ENCODE measurements around the gene ANAPC7. TPM values are rescaled to one million over a fixed set of nuclear protein-coding genes. Genes with fewer than 3 reads are reported as not detected.
"Not testable (repeated sequence)": the region's sequence is repeated elsewhere in the genome, so short reads cannot be mapped to it uniquely, and the experiment has no call there.

ANAPC7 gene, protein sequence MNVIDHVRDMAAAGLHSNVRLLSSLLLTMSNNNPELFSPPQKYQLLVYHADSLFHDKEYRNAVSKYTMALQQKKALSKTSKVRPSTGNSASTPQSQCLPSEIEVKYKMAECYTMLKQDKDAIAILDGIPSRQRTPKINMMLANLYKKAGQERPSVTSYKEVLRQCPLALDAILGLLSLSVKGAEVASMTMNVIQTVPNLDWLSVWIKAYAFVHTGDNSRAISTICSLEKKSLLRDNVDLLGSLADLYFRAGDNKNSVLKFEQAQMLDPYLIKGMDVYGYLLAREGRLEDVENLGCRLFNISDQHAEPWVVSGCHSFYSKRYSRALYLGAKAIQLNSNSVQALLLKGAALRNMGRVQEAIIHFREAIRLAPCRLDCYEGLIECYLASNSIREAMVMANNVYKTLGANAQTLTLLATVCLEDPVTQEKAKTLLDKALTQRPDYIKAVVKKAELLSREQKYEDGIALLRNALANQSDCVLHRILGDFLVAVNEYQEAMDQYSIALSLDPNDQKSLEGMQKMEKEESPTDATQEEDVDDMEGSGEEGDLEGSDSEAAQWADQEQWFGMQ
- 49.6 TPM for total RNA-seq
- polyA plus RNA-seq (ENCODE audit: insufficient read depth in 1 of 8, insufficient read length in 8 of 8, low replicate concordance in 1 of 8) = 10 to 100 TPM; 46.2 to 79.7 (median 59.0) TPM
- long read RNA-seq, donor 1, partial matches to known transcripts = 0 of 4 reads
- long read RNA-seq, donor 1, other reads (novel, unspliced or antisense) = 0 of 4 reads
- long read RNA-seq, donor 2, partial matches to known transcripts = 0 of 1 reads
- long read RNA-seq, donor 2, other reads (novel, unspliced or antisense) = 0 of 1 reads
- long read RNA-seq, donor 3, partial matches to known transcripts = 0 of 6 reads
- long read RNA-seq, donor 3, other reads (novel, unspliced or antisense) = 0 of 6 reads
- long read RNA-seq, donor 4, transcript ANAPC7-203 (11 exons, 3,045 nt) = major isoform, 6 of 9 reads
- long read RNA-seq, donor 4, partial matches to known transcripts = 0 of 9 reads
- long read RNA-seq, donor 4, other reads (novel, unspliced or antisense) = 0 of 9 reads
- long read RNA-seq, donor 5, transcript ANAPC7-203 (11 exons, 3,045 nt) = major isoform, 6 of 18 reads
- long read RNA-seq, donor 5, partial matches to known transcripts = 11 of 18 reads
- long read RNA-seq, donor 5, other reads (novel, unspliced or antisense) = 0 of 18 reads
- long read RNA-seq, donor 6, transcript ANAPC7-203 (11 exons, 3,045 nt) = major isoform, 8 of 15 reads
- long read RNA-seq, donor 6, partial matches to known transcripts = 0 of 15 reads
- long read RNA-seq, donor 6, other reads (novel, unspliced or antisense) = 0 of 15 reads
- long read RNA-seq, donor 7, transcript ANAPC7-203 (11 exons, 3,045 nt) = major isoform, 8 of 9 reads
- long read RNA-seq, donor 7, partial matches to known transcripts = 0 of 9 reads
- long read RNA-seq, donor 7, other reads (novel, unspliced or antisense) = 0 of 9 reads
- long read RNA-seq, donor 8, partial matches to known transcripts = 0 of 7 reads
- long read RNA-seq, donor 8, other reads (novel, unspliced or antisense) = 0 of 7 reads
- long read RNA-seq, donor 9, partial matches to known transcripts = 0 of 6 reads
- long read RNA-seq, donor 9, other reads (novel, unspliced or antisense) = 0 of 6 reads
- long read RNA-seq, donor 10, transcript ANAPC7-203 (11 exons, 3,045 nt) = major isoform, 13 of 18 reads
- long read RNA-seq, donor 10, partial matches to known transcripts = 0 of 18 reads
- long read RNA-seq, donor 10, other reads (novel, unspliced or antisense) = 0 of 18 reads
- long read RNA-seq, donor 11, partial matches to known transcripts = 0 of 5 reads
- long read RNA-seq, donor 11, other reads (novel, unspliced or antisense) = 0 of 5 reads

DNA sequence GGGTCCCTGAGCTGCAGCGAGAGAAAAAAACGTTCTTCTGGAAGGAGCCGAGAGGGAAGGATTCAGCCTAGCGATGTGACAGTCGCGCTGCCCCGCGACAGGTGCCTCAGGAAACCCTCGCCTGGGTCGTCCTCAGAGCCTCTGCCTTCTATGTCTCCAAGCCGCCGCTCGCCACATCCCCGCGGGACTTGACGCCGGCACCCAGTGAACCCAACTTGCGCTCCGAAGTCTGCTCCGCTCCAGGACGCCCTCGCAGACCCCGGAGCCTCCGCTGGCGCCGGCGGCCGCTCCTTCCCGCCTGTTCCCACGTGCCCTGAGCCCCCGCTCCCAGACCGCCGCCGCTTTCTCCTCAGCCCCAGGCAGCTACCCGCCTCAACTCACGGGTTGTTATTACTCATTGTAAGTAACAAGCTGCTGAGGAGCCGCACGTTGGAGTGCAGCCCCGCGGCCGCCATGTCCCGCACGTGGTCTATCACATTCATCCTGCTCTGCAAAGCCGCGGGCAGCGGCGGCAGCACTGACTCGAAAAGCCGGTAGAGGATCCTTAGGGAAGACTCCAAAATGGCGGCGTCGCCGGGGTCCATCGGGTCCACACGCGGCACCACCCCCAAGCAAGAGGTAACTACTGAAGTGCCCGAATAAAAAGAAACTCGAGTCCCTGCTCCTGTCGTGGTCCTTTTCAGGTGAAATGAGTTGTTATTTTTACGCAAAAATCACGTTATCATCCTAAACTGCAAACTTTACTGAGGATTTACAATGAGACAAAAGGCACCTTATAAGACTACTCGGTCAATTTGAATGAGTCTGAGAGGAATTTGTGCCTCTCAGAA lies at the start of gene ANAPC7:
TSS of gene ANAPC7 (minus strand) at position 563 of the 830 bp plus-strand sequence. CDS start at position 482, 81 bp downstream.
- peaks cover 12% of the 10 kb centered on the region for H3K4me1 ChIP-seq (ENCODE audit: control insufficient read depth, insufficient read depth, low read length)
- peaks cover 16% of the 10 kb centered on the region for H3K36me3 ChIP-seq (ENCODE audit: control insufficient read depth, insufficient read depth, low read length)
- no peaks in the 10 kb centered on the region for H3K27me3 ChIP-seq (ENCODE audit: control insufficient read depth, insufficient read depth, low read length)
- WGBS (ENCODE audit: insufficient coverage) = under 1% methylated on average over 49 of the region's 62 CpGs
- peak within 1 kb of the TSS; percentile 98 for H3K4me3 ChIP-seq (ENCODE audit: low read length)
- H3K9me3 ChIP-seq (replicated peaks; ENCODE audit: control insufficient read depth, low read depth, low read length) = no peaks in the 10 kb centered on the region
- peak; percentile 95 for DNase-seq
- H3K27ac ChIP-seq (ENCODE audit: low read length) = peak within 1 kb of the TSS; percentile 91

DNA sequence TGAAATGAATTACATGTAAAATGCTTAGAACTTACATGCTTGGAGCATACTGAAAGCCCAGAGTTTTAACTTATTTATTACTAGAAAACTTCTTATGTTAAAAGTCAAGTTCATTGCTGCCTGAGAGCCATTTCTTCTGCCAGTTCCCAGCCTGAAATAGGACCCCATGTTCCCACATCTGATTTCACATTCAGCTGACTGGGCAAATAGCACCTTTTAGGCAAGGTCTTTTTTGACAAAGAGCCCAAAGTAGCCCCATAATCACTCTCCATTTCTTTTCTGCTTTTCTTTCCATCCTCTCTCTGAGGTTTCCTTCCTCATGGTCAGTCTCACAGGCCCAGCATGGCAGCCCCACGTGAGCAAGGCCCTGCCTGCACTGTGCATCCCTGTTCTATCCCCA lies 47.8 kb upstream of the ANAPC7 start:
- peaks cover 19% of the 10 kb centered on the region for H3K36me3 ChIP-seq (ENCODE audit: control insufficient read depth, insufficient read depth, low read length)
- no peaks in the 10 kb centered on the region for H3K9me3 ChIP-seq (replicated peaks; ENCODE audit: control insufficient read depth, low read depth, low read length)
- H3K27me3 ChIP-seq (ENCODE audit: control insufficient read depth, insufficient read depth, low read length) = no peaks in the 10 kb centered on the region
- WGBS (ENCODE audit: insufficient coverage) = no CpG with 5 or more reads among the region's 1 CpG
- no peak overlapping the region for H3K27ac ChIP-seq (ENCODE audit: low read length)
- no peak for DNase-seq
- H3K4me1 ChIP-seq (ENCODE audit: control insufficient read depth, insufficient read depth, low read length) = peaks cover 6% of the 10 kb centered on the region
- H3K4me3 ChIP-seq (ENCODE audit: low read length) = no peak overlapping the region

DNA sequence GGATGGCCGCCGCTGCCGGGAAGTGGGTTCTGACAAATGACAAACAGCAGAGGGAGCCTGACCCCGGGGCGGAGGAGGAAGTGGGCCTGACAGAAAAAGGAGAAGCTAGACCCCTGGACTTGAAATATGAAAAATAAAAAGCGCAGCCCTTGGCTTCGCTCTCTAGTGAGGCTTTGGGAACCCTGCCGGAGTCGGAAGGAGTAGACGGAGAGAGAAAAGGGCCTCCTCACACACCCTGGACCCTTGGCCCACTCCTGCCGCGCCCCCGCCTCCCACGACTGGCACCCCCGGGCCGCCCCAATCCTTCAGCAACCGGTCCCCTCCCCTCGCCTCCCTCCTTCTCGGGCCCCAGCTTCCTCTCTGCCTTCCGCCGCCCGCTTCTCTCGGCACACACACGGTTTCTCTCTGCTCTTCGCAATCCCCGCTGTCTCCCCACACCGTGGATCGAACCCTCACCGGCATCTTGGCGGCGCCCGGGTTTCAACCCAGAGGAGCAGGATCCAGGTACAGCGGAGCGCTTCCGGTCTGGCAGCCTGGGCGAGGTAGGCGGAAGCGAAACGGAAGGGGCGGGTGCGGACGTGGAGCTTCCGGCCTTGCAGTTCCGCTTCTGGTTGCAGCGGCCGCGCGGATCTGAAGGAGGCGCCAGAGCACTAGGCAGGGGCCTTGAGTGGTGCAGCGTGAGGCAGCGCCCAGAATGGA lies 46.4 kb upstream of the ANAPC7 start, which contains the start of gene ARPC3:
TSS of gene ARPC3 (minus strand) at position 539 of the 699 bp plus-strand sequence. CDS start at position 462, 77 bp downstream.
- Histone ChIP-seq H3K9me3 (replicated peaks; ENCODE audit: control insufficient read depth, low read depth, low read length) (no peaks in the 10 kb centered on the region), H3K36me3 (ENCODE audit: control insufficient read depth, insufficient read depth, low read length) (peaks cover 13% of the 10 kb centered on the region), H3K27ac (ENCODE audit: low read length) (peak within 1 kb of the TSS; percentile 98), H3K4me1 (ENCODE audit: control insufficient read depth, insufficient read depth, low read length) (peaks cover 6% of the 10 kb centered on the region), H3K27me3 (ENCODE audit: control insufficient read depth, insufficient read depth, low read length) (no peaks in the 10 kb centered on the region), H3K4me3 (ENCODE audit: low read length) (peak within 1 kb of the TSS; percentile 74)
- DNase-seq = peak; percentile 98
- 0% methylated on average over 41 of the region's 51 CpGs for WGBS (ENCODE audit: insufficient coverage)

DNA sequence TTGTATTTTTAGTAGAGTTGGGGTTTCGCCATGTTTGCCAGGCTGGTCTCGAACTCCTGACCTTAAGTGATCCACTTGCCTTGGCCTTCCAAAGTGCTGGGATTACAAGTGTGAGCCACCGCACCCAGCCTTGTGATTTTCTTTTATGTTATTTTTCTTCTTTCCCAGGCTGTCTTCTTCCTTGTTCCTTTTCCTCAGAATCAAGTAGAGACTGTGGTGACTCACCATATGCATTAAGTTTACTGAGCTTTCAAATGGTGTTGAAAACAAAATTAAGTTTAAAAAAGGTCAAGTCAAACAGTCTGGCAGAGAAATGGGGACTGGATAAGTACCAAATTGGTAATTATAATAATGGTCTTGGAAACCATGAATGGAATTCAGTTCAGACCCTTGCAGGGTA lies 40.9 kb upstream of the ANAPC7 start:
- H3K27me3 ChIP-seq (ENCODE audit: control insufficient read depth, insufficient read depth, low read length) = no peaks in the 10 kb centered on the region
- H3K36me3 ChIP-seq (ENCODE audit: control insufficient read depth, insufficient read depth, low read length) = peaks cover 34% of the 10 kb centered on the region
- no peak overlapping the region for H3K4me3 ChIP-seq (ENCODE audit: low read length)
- DNase-seq = no peak
- no peaks in the 10 kb centered on the region for H3K9me3 ChIP-seq (replicated peaks; ENCODE audit: control insufficient read depth, low read depth, low read length)
- peaks cover 6% of the 10 kb centered on the region for H3K4me1 ChIP-seq (ENCODE audit: control insufficient read depth, insufficient read depth, low read length)
- H3K27ac ChIP-seq (ENCODE audit: low read length) = no peak overlapping the region
- 100% methylated on average over 1 of the region's 3 CpGs for WGBS (ENCODE audit: insufficient coverage)

DNA sequence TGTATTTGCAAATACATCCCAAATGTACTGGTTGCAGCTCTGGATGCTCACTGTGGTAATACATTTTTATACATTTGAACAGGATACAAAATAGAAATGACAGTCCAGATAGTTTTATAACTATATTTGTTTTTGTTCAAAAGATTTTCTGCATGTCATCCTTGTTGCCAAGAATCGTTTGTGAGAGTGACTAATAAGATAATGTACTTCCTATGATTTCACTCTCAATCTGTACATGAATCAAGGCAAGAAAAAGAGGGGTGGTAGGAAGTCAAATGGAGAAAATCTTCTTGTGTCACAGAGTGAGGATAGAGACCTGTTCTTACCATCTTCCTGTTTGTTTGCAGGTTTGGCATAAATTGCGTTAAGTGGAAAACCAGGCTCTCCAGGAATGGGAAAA lies 32.7 kb upstream of the ANAPC7 start:
- no peak for DNase-seq
- Histone ChIP-seq H3K4me3 (ENCODE audit: low read length) (no peak overlapping the region), H3K27me3 (ENCODE audit: control insufficient read depth, insufficient read depth, low read length) (no peaks in the 10 kb centered on the region), H3K4me1 (ENCODE audit: control insufficient read depth, insufficient read depth, low read length) (no peaks in the 10 kb centered on the region), H3K27ac (ENCODE audit: low read length) (no peak overlapping the region), H3K36me3 (ENCODE audit: control insufficient read depth, insufficient read depth, low read length) (peaks cover 41% of the 10 kb centered on the region), H3K9me3 (replicated peaks; ENCODE audit: control insufficient read depth, low read depth, low read length) (no peaks in the 10 kb centered on the region)
- WGBS (ENCODE audit: insufficient coverage) = no CpG with 5 or more reads among the region's 2 CpGs

DNA sequence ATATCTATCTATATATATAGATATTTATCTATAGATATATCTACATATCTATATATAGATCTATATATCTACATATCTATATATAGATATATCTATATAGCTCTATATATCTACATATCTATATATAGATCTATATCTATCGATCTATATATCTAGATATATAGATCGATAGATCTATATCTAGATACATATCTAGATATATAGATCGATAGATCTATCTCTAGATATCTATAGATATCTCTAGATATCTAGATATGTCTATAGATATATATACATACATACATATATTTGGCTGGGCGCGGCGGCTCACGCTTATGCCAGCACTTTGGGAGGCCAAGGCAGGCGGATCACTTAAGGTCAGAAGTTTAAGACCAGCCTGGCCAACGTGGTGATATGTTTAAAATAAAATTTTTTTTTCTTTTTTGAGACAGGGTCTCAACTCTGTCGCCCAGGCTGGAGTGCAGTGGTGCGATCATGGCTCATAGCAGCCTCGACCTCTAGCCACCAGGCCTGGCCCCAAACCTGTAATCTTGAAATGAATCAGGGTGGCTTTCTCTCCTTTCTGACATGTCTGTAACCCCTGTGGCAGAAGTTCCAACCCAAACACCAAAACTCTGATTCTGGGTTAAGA lies 28.6 kb upstream of the ANAPC7 start:
- Histone ChIP-seq H3K4me3 (ENCODE audit: low read length) (peak overlapping the region; percentile 36), H3K27ac (ENCODE audit: low read length) (no peak overlapping the region), H3K27me3 (ENCODE audit: control insufficient read depth, insufficient read depth, low read length) (no peaks in the 10 kb centered on the region), H3K36me3 (ENCODE audit: control insufficient read depth, insufficient read depth, low read length) (peaks cover 12% of the 10 kb centered on the region), H3K4me1 (ENCODE audit: control insufficient read depth, insufficient read depth, low read length) (no peaks in the 10 kb centered on the region), H3K9me3 (replicated peaks; ENCODE audit: control insufficient read depth, low read depth, low read length) (no peaks in the 10 kb centered on the region)
- no peak for DNase-seq
- 100% methylated on average over 2 of the region's 12 CpGs for WGBS (ENCODE audit: insufficient coverage)

DNA sequence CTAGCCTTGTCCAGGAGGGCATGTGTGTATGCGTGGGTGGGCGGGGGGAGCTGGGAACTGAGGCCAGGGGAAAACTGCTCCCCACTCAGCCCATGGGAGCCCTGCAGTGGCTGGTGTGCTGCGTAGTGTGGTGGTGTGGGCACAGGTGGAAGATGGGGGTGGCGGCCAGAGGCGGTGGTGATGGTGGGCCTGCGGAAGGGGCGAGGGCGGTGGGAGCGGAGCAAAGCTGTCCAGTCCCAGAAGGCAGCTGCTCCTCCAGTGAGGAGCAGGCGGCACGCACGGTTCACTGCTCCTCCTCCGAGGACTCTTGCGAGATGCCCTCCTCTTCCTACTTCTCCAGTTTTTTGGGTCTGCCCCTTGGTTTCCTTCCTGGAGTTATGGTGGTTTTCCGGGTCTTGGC lies 26.2 kb upstream of the ANAPC7 start:
- not testable (repeated sequence) for H3K36me3 ChIP-seq (ENCODE audit: control insufficient read depth, insufficient read depth, low read length); DNase-seq; H3K27me3 ChIP-seq (ENCODE audit: control insufficient read depth, insufficient read depth, low read length); H3K9me3 ChIP-seq (replicated peaks; ENCODE audit: control insufficient read depth, low read depth, low read length); H3K4me3 ChIP-seq (ENCODE audit: low read length); H3K4me1 ChIP-seq (ENCODE audit: control insufficient read depth, insufficient read depth, low read length); H3K27ac ChIP-seq (ENCODE audit: low read length)
- WGBS (ENCODE audit: insufficient coverage) = 81% methylated on average over 11 of the region's 15 CpGs

DNA sequence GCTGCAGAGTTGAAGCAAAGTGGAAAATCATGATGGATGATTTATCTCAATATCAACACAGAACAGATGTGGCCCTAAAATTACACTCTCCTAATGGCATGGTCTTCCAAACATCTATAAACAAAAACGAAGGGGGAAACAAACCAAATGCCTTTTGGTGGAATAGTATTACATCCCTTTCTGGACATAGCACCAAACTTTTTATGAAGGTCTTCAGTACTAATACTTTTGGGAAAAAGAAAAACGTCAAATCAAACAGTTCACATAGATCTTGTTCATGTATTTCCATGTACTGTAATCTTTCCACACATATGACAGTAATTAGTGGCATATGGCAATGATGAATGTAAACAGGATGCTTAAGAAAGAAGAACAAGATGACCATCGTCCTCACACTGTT lies 22.9 kb upstream of the ANAPC7 start:
- no peak overlapping the region for H3K4me3 ChIP-seq (ENCODE audit: low read length)
- WGBS (ENCODE audit: insufficient coverage) = no CpG with 5 or more reads among the region's 3 CpGs
- H3K27me3 ChIP-seq (ENCODE audit: control insufficient read depth, insufficient read depth, low read length) = no peaks in the 10 kb centered on the region
- H3K4me1 ChIP-seq (ENCODE audit: control insufficient read depth, insufficient read depth, low read length) = no peaks in the 10 kb centered on the region
- DNase-seq = peak; percentile 80
- no peaks in the 10 kb centered on the region for H3K36me3 ChIP-seq (ENCODE audit: control insufficient read depth, insufficient read depth, low read length)
- H3K27ac ChIP-seq (ENCODE audit: low read length) = no peak overlapping the region
- H3K9me3 ChIP-seq (replicated peaks; ENCODE audit: control insufficient read depth, low read depth, low read length) = no peaks in the 10 kb centered on the region

All from muscle of leg (tissue), 16 donors.